Measurements from ENCODE around the gene AGRN. TPM values are rescaled to one million over a fixed set of nuclear protein-coding genes. Genes with fewer than 3 reads are reported as not detected.
A peak's percentile ranks its signal among the peaks of the same experiment; 100 is the strongest.
"Not testable (repeated sequence)": the region's sequence is repeated elsewhere in the genome, so short reads cannot be mapped to it uniquely, and the experiment has no call there.

Gene AGRN
- total RNA-seq, 5 donors from 2014 or later (not counting 1 experiment from before 2014, with no cell fraction given) = 6.0 to 16.3 (median 9.9) TPM

DNA sequence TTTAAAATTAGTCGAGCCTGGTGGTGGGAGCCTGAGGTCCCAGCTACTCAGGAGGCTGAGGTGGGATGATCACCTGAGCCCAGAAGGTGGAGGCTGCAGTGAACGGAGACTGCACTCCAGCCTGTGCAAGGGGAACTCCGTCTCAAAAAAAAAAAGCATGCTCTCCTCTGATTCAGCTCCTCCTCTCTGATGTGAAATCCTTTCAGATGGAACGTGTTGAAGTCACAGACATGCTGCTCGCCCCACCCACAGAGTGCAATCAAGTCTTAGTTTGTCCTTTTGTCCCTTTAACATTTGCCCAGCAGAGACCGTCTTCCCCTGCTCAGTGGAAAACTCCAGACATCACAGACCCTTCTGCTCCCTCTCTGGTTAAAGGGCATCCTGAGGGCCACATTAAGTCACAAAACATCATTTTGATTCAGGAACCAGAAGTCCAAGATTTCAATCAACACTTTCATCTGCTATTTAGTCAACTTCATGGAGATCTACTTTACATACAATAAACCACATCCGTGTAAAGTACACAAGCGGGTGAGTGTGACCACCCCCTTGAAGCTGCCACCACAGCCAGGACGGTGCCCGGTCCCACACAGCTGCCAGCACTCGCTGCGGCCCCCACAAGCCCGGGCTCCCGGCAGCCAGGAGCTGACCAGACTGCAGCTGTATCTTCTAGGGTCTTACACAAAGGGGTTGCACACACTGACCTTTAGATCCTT, 73.1 kb downstream of the AGRN start:
- ATAC-seq (replicated peaks in 1 of 4) = no peak
- CTCF ChIA-PET = no interaction called here
- H3K36me3 ChIP-seq (ENCODE audit: control insufficient read depth in 2 of 2, extremely low read depth in 1 of 2, insufficient read depth in 1 of 2, low read length in 1 of 2) = no peaks in the 10 kb centered on the region
- Mint-ChIP-seq H3K4me3 (no peak overlapping the region), H3K4me1 (peaks cover 0 to 5% (median 4%) of the 10 kb centered on the region in 3 donors), H3K27me3 (no peaks in the 10 kb centered on the region), H3K36me3 (peaks cover 3% of the 10 kb centered on the region), H3K9me3 (no peaks in the 10 kb centered on the region), H3K27ac (no peak overlapping the region)
- no peaks in the 10 kb centered on the region for H3K27me3 ChIP-seq (replicated peaks in 1 of 2; ENCODE audit: control insufficient read depth in 2 of 2, extremely low read depth in 1 of 2, insufficient read depth in 2 of 2, low read length in 1 of 2)
- DNase-seq = no peak
- H3K9me3 ChIP-seq = no peaks in the 10 kb centered on the region
- H3K4me3 ChIP-seq (ENCODE audit: control insufficient read depth in 1 of 2, extremely low read depth in 1 of 2, low read length in 1 of 2) = no peak overlapping the region
- WGBS (ENCODE audit: insufficient coverage) = 75% methylated on average over 14 of the region's 14 CpGs
- no peak overlapping the region for H3K27ac ChIP-seq (ENCODE audit: low read length)
- no peaks in the 10 kb centered on the region for H3K4me1 ChIP-seq (ENCODE audit: control insufficient read depth in 1 of 2, extremely low read depth in 1 of 2, insufficient read depth in 2 of 2, low read length in 2 of 2)
- POLR2A ChIA-PET = no interaction called here

- no peak for ATAC-seq (replicated peaks in 1 of 4)
- H3K27me3 Mint-ChIP-seq = no peaks in the 10 kb centered on the region
Observed at GRCh38 chr1:1093610-1093943, 73.7 kb downstream of the AGRN start.

DNA sequence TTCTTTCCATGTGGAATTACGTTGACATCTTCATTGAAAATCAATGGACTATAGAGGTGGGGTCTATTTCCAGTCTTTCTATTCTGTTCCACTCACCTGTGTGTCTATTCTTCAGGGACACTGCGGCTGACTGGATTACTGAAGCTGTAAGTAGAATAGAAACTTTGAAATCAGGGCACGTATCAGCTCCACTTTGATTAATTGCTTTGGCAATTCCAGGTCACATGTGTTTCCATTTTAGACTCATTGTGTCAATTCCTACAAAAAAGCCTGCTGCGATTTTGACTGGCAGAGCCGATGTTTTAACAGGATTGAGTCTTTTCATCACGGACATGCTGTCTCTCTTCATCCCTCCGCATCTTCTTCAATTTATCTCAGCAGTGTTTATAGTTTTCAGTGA, 75.1 kb downstream of the AGRN start:
- CTCF ChIA-PET = no interaction called here
- Mint-ChIP-seq H3K4me1 (peaks cover 16 to 23% (median 21%) of the 10 kb centered on the region in 3 donors), H3K27me3 (no peaks in the 10 kb centered on the region), H3K27ac (no peak overlapping the region), H3K4me3 (no peak overlapping the region), H3K9me3 (peaks cover 0 to 13% (median 0%) of the 10 kb centered on the region in 3 donors), H3K36me3 (peaks cover 11% of the 10 kb centered on the region)
- Histone ChIP-seq H3K9me3 (no peaks in the 10 kb centered on the region), H3K4me1 (ENCODE audit: control insufficient read depth in 1 of 2, extremely low read depth in 1 of 2, insufficient read depth in 2 of 2, low read length in 2 of 2) (peaks cover 0 to 6% of the 10 kb centered on the region in 2 experiments), H3K27me3 (replicated peaks in 1 of 2; ENCODE audit: control insufficient read depth in 2 of 2, extremely low read depth in 1 of 2, insufficient read depth in 2 of 2, low read length in 1 of 2) (no peaks in the 10 kb centered on the region), H3K36me3 (ENCODE audit: control insufficient read depth in 2 of 2, extremely low read depth in 1 of 2, insufficient read depth in 1 of 2, low read length in 1 of 2) (no peaks in the 10 kb centered on the region), H3K4me3 (ENCODE audit: control insufficient read depth in 1 of 2, extremely low read depth in 1 of 2, low read length in 1 of 2) (no peak overlapping the region), H3K27ac (ENCODE audit: low read length) (no peak overlapping the region)
- DNase-seq = no peak
- ATAC-seq (replicated peaks in 1 of 4) = no peak
- POLR2A ChIA-PET = no interaction called here
- 100% methylated on average over 1 of the region's 7 CpGs for WGBS (ENCODE audit: insufficient coverage)

More at GRCh38 chr1:1093610-1093943, 73.7 kb downstream of the AGRN start:
- Histone ChIP-seq H3K4me1 (ENCODE audit: control insufficient read depth in 1 of 2, extremely low read depth in 1 of 2, insufficient read depth in 2 of 2, low read length in 2 of 2) (peaks cover 0 to 2% of the 10 kb centered on the region in 2 experiments), H3K27ac (ENCODE audit: low read length) (no peak overlapping the region), H3K36me3 (ENCODE audit: control insufficient read depth in 2 of 2, extremely low read depth in 1 of 2, insufficient read depth in 1 of 2, low read length in 1 of 2) (no peaks in the 10 kb centered on the region), H3K9me3 (no peaks in the 10 kb centered on the region), H3K27me3 (replicated peaks in 1 of 2; ENCODE audit: control insufficient read depth in 2 of 2, extremely low read depth in 1 of 2, insufficient read depth in 2 of 2, low read length in 1 of 2) (no peaks in the 10 kb centered on the region), H3K4me3 (ENCODE audit: control insufficient read depth in 1 of 2, extremely low read depth in 1 of 2, low read length in 1 of 2) (no peak overlapping the region)
- Mint-ChIP-seq H3K4me3 (no peak overlapping the region), H3K36me3 (peaks cover 3% of the 10 kb centered on the region), H3K9me3 (no peaks in the 10 kb centered on the region), H3K4me1 (peaks cover 2 to 9% (median 7%) of the 10 kb centered on the region in 3 donors), H3K27ac (no peak overlapping the region)
- no peak for DNase-seq
- ChIA-PET CTCF (no interaction called here), POLR2A (no interaction called here)
- WGBS (ENCODE audit: insufficient coverage) = 85% methylated on average over 6 of the region's 10 CpGs

GRCh38 chr1:1096136-1096535, 76.2 kb downstream of the AGRN start:
- POLR2A ChIA-PET = not testable (repeated sequence)
- WGBS (ENCODE audit: insufficient coverage) = no CpG with 5 or more reads among the region's 5 CpGs

GRCh38 chr1:1098681-1099421, 78.9 kb downstream of the AGRN start:
- ATAC-seq (replicated peaks in 1 of 4) = peak in 2 of 4 experiments; percentile 64 to 80
- peaks cover 39 to 48% (median 39%) of the 10 kb centered on the region in 3 donors for H3K4me1 Mint-ChIP-seq
- peak in 1 of 35 experiments; percentile 38 for DNase-seq
- H3K27me3 Mint-ChIP-seq = no peaks in the 10 kb centered on the region
- peak overlapping the region; percentile 82 to 91 for H3K27ac Mint-ChIP-seq
- peak overlapping the region; percentile 8 to 21 (median 10) for H3K4me3 Mint-ChIP-seq
- CTCF ChIA-PET = no interaction called here
- H3K9me3 ChIP-seq = no peaks in the 10 kb centered on the region
- H3K9me3 Mint-ChIP-seq = peaks cover 3 to 18% (median 4%) of the 10 kb centered on the region in 3 donors
- no peaks in the 10 kb centered on the region for H3K36me3 ChIP-seq (ENCODE audit: control insufficient read depth in 2 of 2, extremely low read depth in 1 of 2, insufficient read depth in 1 of 2, low read length in 1 of 2)
- H3K4me3 ChIP-seq (ENCODE audit: control insufficient read depth in 1 of 2, extremely low read depth in 1 of 2, low read length in 1 of 2) = no peak overlapping the region
- H3K27me3 ChIP-seq (replicated peaks in 1 of 2; ENCODE audit: control insufficient read depth in 2 of 2, extremely low read depth in 1 of 2, insufficient read depth in 2 of 2, low read length in 1 of 2) = no peaks in the 10 kb centered on the region
- H3K36me3 Mint-ChIP-seq = peaks cover 15% of the 10 kb centered on the region
- H3K4me1 ChIP-seq (ENCODE audit: control insufficient read depth in 1 of 2, extremely low read depth in 1 of 2, insufficient read depth in 2 of 2, low read length in 2 of 2) = peaks cover 5 to 16% of the 10 kb centered on the region in 2 experiments
- H3K27ac ChIP-seq (ENCODE audit: low read length) = peak overlapping the region; percentile 28
- WGBS (ENCODE audit: insufficient coverage) = 59% methylated on average over 6 of the region's 18 CpGs
- POLR2A ChIA-PET = no interaction called here

More at GRCh38 chr1:1096136-1096535, 76.2 kb downstream of the AGRN start:
- ATAC-seq (replicated peaks in 1 of 4); H3K27ac ChIP-seq (ENCODE audit: low read length); H3K27me3 ChIP-seq (replicated peaks in 1 of 2; ENCODE audit: control insufficient read depth in 2 of 2, extremely low read depth in 1 of 2, insufficient read depth in 2 of 2, low read length in 1 of 2); H3K4me1 ChIP-seq (ENCODE audit: control insufficient read depth in 1 of 2, extremely low read depth in 1 of 2, insufficient read depth in 2 of 2, low read length in 2 of 2); H3K4me3 ChIP-seq (ENCODE audit: control insufficient read depth in 1 of 2, extremely low read depth in 1 of 2, low read length in 1 of 2); H3K27me3 Mint-ChIP-seq; CTCF ChIA-PET; H3K9me3 ChIP-seq; H3K4me3 Mint-ChIP-seq; H3K36me3 ChIP-seq (ENCODE audit: control insufficient read depth in 2 of 2, extremely low read depth in 1 of 2, insufficient read depth in 1 of 2, low read length in 1 of 2); H3K27ac Mint-ChIP-seq; DNase-seq: not testable (repeated sequence)
- H3K4me1 Mint-ChIP-seq = peaks cover 23 to 31% (median 27%) of the 10 kb centered on the region in 3 donors
- H3K9me3 Mint-ChIP-seq = peaks cover 3 to 18% (median 4%) of the 10 kb centered on the region in 3 donors
- H3K36me3 Mint-ChIP-seq = peaks cover 14% of the 10 kb centered on the region

- ChIA-PET POLR2A (no interaction called here), CTCF (no interaction called here)
- Histone ChIP-seq H3K36me3 (ENCODE audit: control insufficient read depth in 2 of 2, extremely low read depth in 1 of 2, insufficient read depth in 1 of 2, low read length in 1 of 2) (no peaks in the 10 kb centered on the region), H3K27ac (ENCODE audit: low read length) (peak overlapping the region; percentile 28), H3K4me1 (ENCODE audit: control insufficient read depth in 1 of 2, extremely low read depth in 1 of 2, insufficient read depth in 2 of 2, low read length in 2 of 2) (peaks cover 7 to 24% of the 10 kb centered on the region in 2 experiments), H3K9me3 (no peaks in the 10 kb centered on the region), H3K4me3 (ENCODE audit: control insufficient read depth in 1 of 2, extremely low read depth in 1 of 2, low read length in 1 of 2) (no peak overlapping the region), H3K27me3 (replicated peaks in 1 of 2; ENCODE audit: control insufficient read depth in 2 of 2, extremely low read depth in 1 of 2, insufficient read depth in 2 of 2, low read length in 1 of 2) (no peaks in the 10 kb centered on the region)
- Mint-ChIP-seq H3K27me3 (no peaks in the 10 kb centered on the region), H3K4me3 (peak overlapping the region; percentile 8 to 21 (median 10)), H3K4me1 (peaks cover 47 to 56% (median 47%) of the 10 kb centered on the region in 3 donors), H3K27ac (peak overlapping the region; percentile 82 to 91), H3K36me3 (peaks cover 15% of the 10 kb centered on the region), H3K9me3 (peaks cover 3 to 18% (median 4%) of the 10 kb centered on the region in 3 donors)
- 0% methylated on average over 1 of the region's 4 CpGs for WGBS (ENCODE audit: insufficient coverage)
- DNase-seq = no peak
- ATAC-seq (replicated peaks in 1 of 4) = peak in 1 of 4 experiments; percentile 42
Observed at GRCh38 chr1:1099506-1100183, 79.7 kb downstream of the AGRN start.
